ENCODE measurements around the gene DPEP2. TPM values are rescaled to one million over a fixed set of nuclear protein-coding genes. Genes with fewer than 3 reads are reported as not detected.
"Not testable (repeated sequence)": the region's sequence is repeated elsewhere in the genome, so short reads cannot be mapped to it uniquely, and the experiment has no call there.

The DPEP2 gene
- total RNA-seq = under 0.01 TPM in 1 of 2 replicates, not detected in the other

GRCh38 chr16:67998779-67999688 is at the start of gene DPEP2:
DPEP2 (minus strand) TSS chr16:67999484; CDS start chr16:67993212, 6,272 bp downstream.
- DNase-seq (ENCODE audit: low read depth); H3K4me3 ChIP-seq (ENCODE audit: low read depth, low read length): not testable (repeated sequence)

GRCh38 chr16:68047987-68048386 is 48.7 kb upstream of the DPEP2 start:
- no peak for TF ChIP-seq CTCF (IDR thresholded peaks at IDR 0.05; ENCODE audit: insufficient read depth, low read depth, low read length)
- DNase-seq (ENCODE audit: low read depth) = no peak
- H3K4me3 ChIP-seq (ENCODE audit: low read depth, low read length) = no peak overlapping the region

- no peak for DNase-seq (ENCODE audit: low read depth)
- no peak for TF ChIP-seq CTCF (IDR thresholded peaks at IDR 0.05; ENCODE audit: insufficient read depth, low read depth, low read length)
- no peak overlapping the region for H3K4me3 ChIP-seq (ENCODE audit: low read depth, low read length)
Observed at GRCh38 chr16:68046106-68046505, 46.8 kb upstream of the DPEP2 start.

GRCh38 chr16:68041783-68042182 is 42.5 kb upstream of the DPEP2 start:
- no peak for DNase-seq (ENCODE audit: low read depth)

GRCh38 chr16:68040506-68041288 is 41.4 kb upstream of the DPEP2 start:
- peak; percentile 64 for DNase-seq (ENCODE audit: low read depth)
- no peak overlapping the region for H3K4me3 ChIP-seq (ENCODE audit: low read depth, low read length)
- TF ChIP-seq CTCF (IDR thresholded peaks at IDR 0.05; ENCODE audit: insufficient read depth, low read depth, low read length) = peak; percentile 86

More at GRCh38 chr16:68041783-68042182, 42.5 kb upstream of the DPEP2 start:
- H3K4me3 ChIP-seq (ENCODE audit: low read depth, low read length) = no peak overlapping the region
- TF ChIP-seq CTCF (IDR thresholded peaks at IDR 0.05; ENCODE audit: insufficient read depth, low read depth, low read length) = no peak

- DNase-seq (ENCODE audit: low read depth) = no peak
- no peak for TF ChIP-seq CTCF (IDR thresholded peaks at IDR 0.05; ENCODE audit: insufficient read depth, low read depth, low read length)
- H3K4me3 ChIP-seq (ENCODE audit: low read depth, low read length) = no peak overlapping the region
Observed at GRCh38 chr16:68037841-68038597, 38.7 kb upstream of the DPEP2 start.
